IMR-90 (cell line): ENCODE measurements around the gene AMBP.

Experiments
- BHLHE40 ChIP-seq: fragments of 150-350 bp; IDR thresholded peaks from 2 replicates; pipeline ENCODE4 v1.6.1; 2016; ENCODE audit warnings: mild to moderate bottlenecking, low read depth, low read length
- CHD1 ChIP-seq: IDR thresholded peaks from 2 replicates; pipeline ENCODE4 v1.6.1; 2012; ENCODE audit warnings: low read depth, low read length, improper control_type of control experiment
- CTCF ChIP-seq: conservative IDR thresholded peaks from 2 replicates; pipeline ENCODE4 v1.5.1; 2012; ENCODE audit warnings: mild to moderate bottlenecking, low read depth, low read length, improper control_type of control experiment
- ELK1 ChIP-seq: fragments of 150-350 bp; IDR thresholded peaks from 2 replicates; pipeline ENCODE4 v1.6.1; 2016; ENCODE audit warnings: low read depth, mild to moderate bottlenecking, low read length, moderate library complexity, borderline replicate concordance
- FOS ChIP-seq: fragments of 150-350 bp; IDR thresholded peaks from 2 replicates; pipeline ENCODE4 v1.6.1; 2016; ENCODE audit warnings: low read depth, low read length
- MAFK ChIP-seq: IDR thresholded peaks from 2 replicates; pipeline ENCODE4 v1.6.1; 2012; ENCODE audit warnings: low read depth, low read length, improper control_type of control experiment
- MXI1 ChIP-seq: IDR thresholded peaks from 2 replicates; pipeline ENCODE4 v1.6.1; 2012; ENCODE audit warnings: low read depth, mild to moderate bottlenecking, low read length, moderate library complexity, borderline replicate concordance
- POLR2A ChIP-seq: IDR thresholded peaks from 2 replicates; pipeline ENCODE4 v1.6.1; 2012; ENCODE audit warnings: mild to moderate bottlenecking, low read depth, low read length
- RAD21 ChIP-seq: IDR thresholded peaks from 2 replicates; pipeline ENCODE4 v1.6.1; 2012; ENCODE audit warnings: low read length, improper control_type of control experiment
- RCOR1 ChIP-seq: IDR thresholded peaks from 2 replicates; pipeline ENCODE4 v1.6.1; 2012; ENCODE audit warnings: mild to moderate bottlenecking, low read length, improper control_type of control experiment; ENCODE audit not compliant: insufficient replicate concordance
- SMC3 ChIP-seq: fragments of 150-350 bp; IDR thresholded peaks from 2 replicates; pipeline ENCODE4 v1.6.1; 2016; ENCODE audit warnings: low read depth, mild to moderate bottlenecking, antibody characterized with exemption, low read length, moderate library complexity
- USF2 ChIP-seq: fragments of 150-350 bp; IDR thresholded peaks from 2 replicates; pipeline ENCODE4 v1.6.1; 2017; ENCODE audit warnings: mild to moderate bottlenecking, antibody characterized with exemption, low read length, low read depth

GRCh38 chr9:114034661-114035062 is 43.4 kb downstream of the AMBP start:
- TF ChIP-seq MAFK (no peak), CTCF (no peak), CHD1 (no peak), POLR2A (no peak), RAD21 (no peak), RCOR1 (no peak), USF2 (no peak), ELK1 (no peak), MXI1 (no peak), SMC3 (no peak), FOS (no peak), BHLHE40 (no peak)
